Transverse colon (tissue), 4 donors: Measurements from ENCODE around the gene TOMM22. TPM values are rescaled to one million over a fixed set of nuclear protein-coding genes. Genes with fewer than 3 reads are reported as not detected.

Experiments used
- DNase-seq: peaks from one replicate; pipeline ENCODE4 v3.0.0-alpha.2; 2019
- H3K27ac ChIP-seq, 4 donors: fragments of 200-600 bp; sonication (generic); 2 replicates each; pipeline ENCODE4 v1.5.1; 2016 to 2018; ENCODE audit warnings: inconsistent platforms in 4 of 4
- H3K27me3 ChIP-seq: fragments of 200-600 bp; sonication (generic); 2 replicates; pipeline ENCODE4 v1.5.1; 2017; ENCODE audit warnings: inconsistent platforms
- H3K36me3 ChIP-seq, 4 donors: fragments of 200-600 bp; sonication (generic); 2 replicates each; pipeline ENCODE4 v1.5.1; 2017 to 2019; ENCODE audit warnings: inconsistent platforms in 4 of 4
- H3K4me1 ChIP-seq, 4 donors: fragments of 200-600 bp; sonication (generic); 2 replicates each; pipeline ENCODE4 v1.5.1; 2017 to 2020; ENCODE audit warnings: inconsistent platforms in 4 of 4
- H3K4me3 ChIP-seq, 4 donors: fragments of 200-600 bp; sonication (generic); 1 replicate in 1 of 4; 2 replicates in 3 of 4; pipeline versions ENCODE4 v1.5.1 to v1.6.1; 2017 to 2019; ENCODE audit warnings: inconsistent platforms in 4 of 4
- H3K9me3 ChIP-seq, 2 donors: fragments of 200-600 bp; sonication (generic); 2 replicates each; pipeline ENCODE4 v1.5.1; 2017 to 2019; ENCODE audit warnings: inconsistent platforms in 2 of 2
- EP300 ChIP-seq: sonication (generic); formaldehyde crosslinking; IDR thresholded peaks from one replicate; pipeline ENCODE4 v1.6.1; 2017; ENCODE audit warnings: antibody characterized with exemption, low read depth
- POLR2A ChIP-seq: fragments of 450-650 bp; IDR thresholded peaks from one replicate; pipeline ENCODE4 v1.6.1; 2016; ENCODE audit warnings: antibody characterized with exemption, mild to moderate bottlenecking, moderate library complexity
- POLR2AphosphoS5 ChIP-seq, 3 donors: sonication (generic); formaldehyde crosslinking; IDR thresholded peaks; one replicate each; pipeline ENCODE4 v1.6.1; 2016; ENCODE audit warnings: antibody characterized with exemption in 3 of 3
- WGBS, 2 donors: methylation state at CpG; one replicate each; pipeline ENCODE4 v1.1.5; 2018; ENCODE audit warnings: low coverage in 1 of 2; 5-methylcytosine and 5-hydroxymethylcytosine counted together
- in situ Hi-C, 4 donors: fragments of 200-750 bp; cut with MboI; loops; one replicate each; pipeline versions ENCODE4 v1.15.0 to v1.15.1; 2017; ENCODE audit warnings: low sequenced_read_pairs in 3 of 4, low pct_ligation_motif_present in 1 of 4, low pct_unique_long_range_greater_than_20kb in 1 of 4
- intact Hi-C: fragments of 100-400 bp; cut with DNase I; formaldehyde crosslinking; loops from one replicate; pipeline ENCODE4 v1.15.1; 2023; ENCODE audit warnings: low total_unique reads
- total RNA-seq, 4 donors: library from RNA; depleted of rRNA; stranded (reverse); fragments of >200 nt; gene quantifications; one replicate each; pipeline ENCODE4 v1.1.0, GENCODE V29; 2016
- TF ChIP-seq, protein P1 (sequence below), 5 experiments: fragments of 200-600 bp in 3 of 5; fragments of 450-650 bp in 2 of 5; sonication (generic) in 3 of 5; IDR thresholded peaks; 1 replicate in 2 of 5; 2 replicates in 3 of 5; pipeline ENCODE4 v1.5.1; 2016 to 2017; ENCODE audit warnings: antibody characterized with exemption in 5 of 5, inconsistent platforms in 3 of 5, mild to moderate bottlenecking in 2 of 5, moderate library complexity in 1 of 5

The TOMM22 gene
- total RNA-seq, 4 donors from 2014 or later: 19.1 to 48.3 (median 32.9) TPM

DNA sequence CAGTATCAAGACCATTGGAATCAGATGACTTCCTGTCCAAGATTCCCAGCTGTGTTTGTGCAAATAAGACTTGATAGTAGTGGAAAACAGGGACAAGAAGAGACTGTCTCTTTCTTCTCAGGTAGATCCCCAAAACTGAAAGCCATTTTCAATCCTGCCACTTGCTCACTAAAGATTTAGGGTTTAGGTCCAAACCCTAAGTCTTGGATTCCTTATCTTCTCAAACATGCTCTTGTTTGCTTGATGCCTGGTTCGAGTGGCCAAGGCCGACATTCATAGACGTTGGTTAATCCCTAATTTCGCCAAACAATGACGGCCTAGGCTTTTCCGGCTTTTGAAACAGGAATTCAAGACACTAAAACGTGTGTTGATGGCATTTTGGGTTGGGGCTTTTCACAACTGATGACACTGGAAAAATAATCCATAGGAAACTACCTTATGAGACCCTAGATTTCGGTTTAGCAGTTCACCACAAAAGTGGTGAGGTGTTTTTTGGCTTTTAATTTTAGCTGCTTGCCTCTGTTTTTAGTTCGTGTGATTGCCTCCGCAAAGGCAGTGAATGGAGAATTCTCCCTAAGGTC, 23.0 kb downstream of the TOMM22 start:
- no peaks in the 10 kb centered on the region for H3K9me3 ChIP-seq
- 11 to 12% methylated on average over 9 to 10 of the region's 10 CpGs for WGBS, 2 donors
- TF ChIP-seq, protein P1, sequence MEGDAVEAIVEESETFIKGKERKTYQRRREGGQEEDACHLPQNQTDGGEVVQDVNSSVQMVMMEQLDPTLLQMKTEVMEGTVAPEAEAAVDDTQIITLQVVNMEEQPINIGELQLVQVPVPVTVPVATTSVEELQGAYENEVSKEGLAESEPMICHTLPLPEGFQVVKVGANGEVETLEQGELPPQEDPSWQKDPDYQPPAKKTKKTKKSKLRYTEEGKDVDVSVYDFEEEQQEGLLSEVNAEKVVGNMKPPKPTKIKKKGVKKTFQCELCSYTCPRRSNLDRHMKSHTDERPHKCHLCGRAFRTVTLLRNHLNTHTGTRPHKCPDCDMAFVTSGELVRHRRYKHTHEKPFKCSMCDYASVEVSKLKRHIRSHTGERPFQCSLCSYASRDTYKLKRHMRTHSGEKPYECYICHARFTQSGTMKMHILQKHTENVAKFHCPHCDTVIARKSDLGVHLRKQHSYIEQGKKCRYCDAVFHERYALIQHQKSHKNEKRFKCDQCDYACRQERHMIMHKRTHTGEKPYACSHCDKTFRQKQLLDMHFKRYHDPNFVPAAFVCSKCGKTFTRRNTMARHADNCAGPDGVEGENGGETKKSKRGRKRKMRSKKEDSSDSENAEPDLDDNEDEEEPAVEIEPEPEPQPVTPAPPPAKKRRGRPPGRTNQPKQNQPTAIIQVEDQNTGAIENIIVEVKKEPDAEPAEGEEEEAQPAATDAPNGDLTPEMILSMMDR (IDR thresholded peaks at IDR 0.05): no peak
- TF ChIP-seq EP300: no peak
- TF ChIP-seq POLR2A: no peak
- no peak for TF ChIP-seq POLR2AphosphoS5 (IDR thresholded peaks at IDR 0.05)
- no peaks in the 10 kb centered on the region for H3K27me3 ChIP-seq
- H3K4me3 ChIP-seq: peak overlapping the region in 3 of 4 donors; percentile 3 to 87 (median 42)
- H3K4me1 ChIP-seq: peaks cover 18 to 47% (median 34%) of the 10 kb centered on the region in 4 donors
- DNase-seq: no peak
- H3K27ac ChIP-seq: peak overlapping the region; percentile 87 to 99 (median 88)
- no peaks in the 10 kb centered on the region for H3K36me3 ChIP-seq
- intact Hi-C loops (no loop called here), in situ Hi-C loops (no loop called here)

DNA sequence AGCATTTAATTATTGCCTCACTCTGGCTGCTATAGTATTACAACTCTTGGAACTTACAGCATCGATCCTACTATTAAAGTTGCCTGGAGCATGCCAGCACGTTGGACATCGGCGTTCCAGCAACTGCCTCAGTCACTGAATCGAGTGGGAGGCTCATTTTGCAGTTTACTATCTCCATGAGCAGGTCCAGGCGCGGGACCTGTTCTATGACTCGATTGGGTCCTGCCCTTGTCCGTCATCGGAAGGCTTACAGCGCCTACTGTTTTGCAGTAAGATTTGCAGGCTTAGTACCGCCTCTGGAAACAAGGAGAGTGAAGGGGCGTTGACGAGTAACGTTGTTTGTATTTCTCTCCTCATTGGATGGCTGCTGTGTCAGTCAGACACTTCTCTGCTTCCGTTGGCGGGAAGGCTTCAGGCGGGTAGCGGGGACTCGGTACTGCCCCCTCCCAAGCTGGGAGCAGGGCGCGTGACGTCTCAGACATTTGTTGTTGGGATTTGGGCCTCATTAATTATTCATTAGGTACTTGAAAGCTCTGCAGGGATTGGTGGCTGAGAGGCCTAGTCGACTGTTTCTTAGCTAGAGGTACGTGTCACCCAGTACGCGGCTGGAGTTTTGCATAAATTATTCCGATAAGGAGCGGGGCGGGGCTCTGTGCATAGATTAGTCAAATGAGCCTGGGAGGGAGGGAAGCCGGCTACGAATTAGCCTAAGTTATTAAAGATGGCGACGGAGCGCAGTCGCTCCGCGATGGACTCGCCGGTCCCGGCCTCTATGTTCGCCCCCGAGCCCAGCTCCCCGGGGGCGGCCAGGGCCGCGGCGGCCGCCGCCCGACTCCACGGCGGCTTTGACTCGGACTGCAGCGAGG, 23.7 kb downstream of the TOMM22 start, which contains the start of gene GTPBP1:
TSS of gene GTPBP1 (plus strand) at position 710 of the 866 bp plus-strand sequence. CDS start at position 722, 12 bp downstream.
- Histone ChIP-seq H3K4me3 (peak within 1 kb of the TSS; percentile 72 to 100 (median 87)), H3K36me3 (no peaks in the 10 kb centered on the region), H3K27me3 (no peaks in the 10 kb centered on the region), H3K4me1 (peaks cover 18 to 46% (median 33%) of the 10 kb centered on the region in 4 donors), H3K9me3 (no peaks in the 10 kb centered on the region), H3K27ac (peak within 1 kb of the TSS; percentile 98 to 100 (median 98))
- in situ Hi-C loops (no loop called here), intact Hi-C loops (no loop called here)
- no peak for TF ChIP-seq EP300
- peak; percentile 88 for TF ChIP-seq POLR2A
- peak; percentile 86 to 93 (median 88) for TF ChIP-seq POLR2AphosphoS5 (IDR thresholded peaks at IDR 0.05)
- TF ChIP-seq, protein P1 (IDR thresholded peaks at IDR 0.05): peak in 1 of 5 experiments; percentile 39
- peak; percentile 98 for DNase-seq
- 0% methylated on average over 39 of the region's 55 CpGs; no CpG with 5 or more reads in 1 of the 2 donors for WGBS, 2 donors

DNA sequence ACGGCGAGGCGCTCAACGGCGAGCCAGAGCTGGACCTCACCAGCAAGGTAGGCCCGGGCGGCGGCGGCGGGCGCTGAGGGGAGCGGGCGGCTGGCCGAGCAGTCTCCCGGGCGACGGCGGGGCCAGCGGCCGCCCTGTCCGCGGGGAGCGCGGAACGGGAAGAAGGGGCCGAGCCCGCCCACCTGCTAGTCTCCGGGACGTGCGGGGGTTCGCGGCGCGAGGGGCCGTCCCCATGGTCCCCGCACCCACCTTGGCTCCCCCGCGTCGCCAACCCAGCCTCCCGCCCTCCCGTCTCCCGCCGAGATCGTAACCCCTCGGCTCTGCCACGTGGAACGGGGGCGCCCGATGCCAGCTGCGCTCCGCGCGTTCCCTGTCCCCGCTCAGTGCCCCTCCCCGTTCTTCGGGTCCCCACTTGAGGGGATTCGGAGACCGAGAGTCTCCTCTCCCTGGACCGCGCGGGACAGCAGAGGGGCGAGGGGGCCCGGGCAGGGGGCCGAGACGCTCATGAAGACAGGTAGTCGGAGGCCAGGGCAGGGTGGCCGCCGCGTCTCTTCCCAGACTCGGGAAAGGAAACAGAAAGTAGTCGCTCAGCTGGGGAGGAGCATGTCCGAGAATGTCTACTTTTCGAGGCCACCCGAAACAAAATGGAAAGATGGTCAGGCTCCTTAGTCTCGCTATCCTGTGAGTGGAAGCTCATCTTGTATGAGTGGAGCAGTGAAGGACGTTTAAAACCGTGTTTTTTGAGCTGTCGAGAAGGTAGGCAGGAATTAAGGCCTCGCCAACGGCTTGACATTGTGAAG, 24.5 kb downstream of the TOMM22 start:
- DNase-seq: peak; percentile 61
- WGBS, 2 donors: 1 to 2% methylated on average over 10 to 46 of the region's 80 CpGs
- in situ Hi-C loops (no loop called here), intact Hi-C loops (no loop called here)
- TF ChIP-seq EP300 (no peak), POLR2AphosphoS5 (IDR thresholded peaks at IDR 0.05) (peak in 1 of 3 donors; percentile 2), POLR2A (no peak)
- TF ChIP-seq, protein P1 (IDR thresholded peaks at IDR 0.05): no peak
- peak overlapping the region; percentile 98 to 100 (median 98) for H3K27ac ChIP-seq
- H3K36me3 ChIP-seq: no peaks in the 10 kb centered on the region
- no peaks in the 10 kb centered on the region for H3K9me3 ChIP-seq
- peak overlapping the region; percentile 72 to 100 (median 87) for H3K4me3 ChIP-seq
- no peaks in the 10 kb centered on the region for H3K27me3 ChIP-seq
- peaks cover 18 to 45% (median 33%) of the 10 kb centered on the region in 4 donors for H3K4me1 ChIP-seq
